HCT116 (cell line): Measurements from ENCODE around the gene PBX3. TPM values are rescaled to one million over a fixed set of nuclear protein-coding genes. Genes with fewer than 3 reads are reported as not detected.

Experiments used
- ATAC-seq: fragments of 200-7000 bp; cut with Tn5 transposase; 2 replicates; pipeline ENCODE4 v1.9.1; 2020; ENCODE audit warnings: mild to moderate bottlenecking, moderate library complexity
- BruUV-seq: library from RNA; stranded (reverse); fragments of 400-500 nt; replicated peaks from 2 replicates; lab custom pipeline; 2021; lab: Mats Ljungman, UMichigan
- CTCF ChIA-PET: fragments of 300-600 bp; sonication (Branson Sonifier 250); formaldehyde crosslinking; loops from one replicate; lab custom pipeline; 2021; ENCODE audit warnings: antibody characterized with exemption; lab: Charles Lee
- POLR2A ChIA-PET: fragments of 300-600, 350-600 bp; sonication (Branson Sonifier 250); formaldehyde crosslinking; loops from one replicate; lab custom pipeline; 2021; ENCODE audit warnings: antibody characterized with exemption; lab: Charles Lee
- RAD21 ChIA-PET, 2 experiments: fragments of 300-600 bp; sonication (Branson Sonifier 250); formaldehyde crosslinking; loops; one replicate each; lab custom pipeline; 2023; ENCODE audit warnings: low total read pairs in 2 of 2; ENCODE audit not compliant: uncharacterized antibody in 2 of 2, unreplicated experiment in 2 of 2, low non-redundant PET in 1 of 2; lab: Charles Lee
- DNase-seq: peaks from one replicate; pipeline ENCODE4 v3.0.0-alpha.2; 2010; ENCODE audit warnings: low read depth, low spot score
- H2AFZ ChIP-seq: fragments of 200-600 bp; shearing (Covaris generic), sonication (generic); 2 replicates; pipeline ENCODE4 v1.6.1; 2017; ENCODE audit warnings: low read depth, mixed run types, mixed read lengths, antibody characterized with exemption, low read length; ENCODE audit not compliant: poor library complexity, severe bottlenecking
- H3K27ac ChIP-seq: 2 replicates; pipeline ENCODE4 v1.5.1; 2012; ENCODE audit warnings: low read depth, low read length
- H3K27me3 ChIP-seq: fragments of 200-600 bp; sonication (generic); 2 replicates; pipeline ENCODE4 v1.6.1; 2016; ENCODE audit warnings: mixed run types, low read length, mixed read lengths; ENCODE audit not compliant: insufficient read depth
- H3K36me3 ChIP-seq, 2 experiments: fragments of 200-500 bp in 1 of 2; fragments of 200-600 bp in 1 of 2; sonication (Bioruptor generic) in 1 of 2; sonication (generic) in 1 of 2; 2 replicates each; pipeline versions ENCODE4 v1.5.1 to v1.6.1; 2014 to 2016; ENCODE audit warnings: low read length in 2 of 2, inconsistent platforms in 1 of 2, mixed read lengths in 1 of 2, mixed run types in 1 of 2; ENCODE audit not compliant: insufficient read depth in 2 of 2, control insufficient read depth in 1 of 2
- H3K4me1 ChIP-seq, 2 experiments: fragments of 200-600 bp in 1 of 2; sonication (generic) in 1 of 2; 2 replicates each; pipeline versions ENCODE4 v1.5.1 to v1.6.1; 2012 to 2017; ENCODE audit warnings: low read length in 2 of 2, inconsistent platforms in 1 of 2, mild to moderate bottlenecking in 1 of 2, mixed read lengths in 1 of 2, mixed run types in 1 of 2, moderate library complexity in 1 of 2; ENCODE audit not compliant: insufficient read depth in 2 of 2, control insufficient read depth in 1 of 2
- H3K4me2 ChIP-seq: fragments of 200-600 bp; sonication (generic); 2 replicates; pipeline ENCODE4 v1.6.1; 2017; ENCODE audit warnings: mixed run types, low read length, mixed read lengths
- H3K4me3 ChIP-seq, 2 experiments: fragments of 200-600 bp in 1 of 2; sonication (generic) in 1 of 2; replicated peaks in 1 of 2; 2 replicates each; pipeline ENCODE4 v1.5.1; 2011 to 2016; ENCODE audit warnings: low read length in 2 of 2, control low read depth in 1 of 2, low read depth in 1 of 2, mild to moderate bottlenecking in 1 of 2, mixed read lengths in 1 of 2, mixed run types in 1 of 2
- H3K79me2 ChIP-seq: fragments of 200-600 bp; sonication (generic); 2 replicates; pipeline ENCODE4 v1.6.1; 2017; ENCODE audit warnings: mild to moderate bottlenecking, mixed run types, low read length, moderate library complexity, mixed read lengths; ENCODE audit not compliant: insufficient read depth
- H3K9ac ChIP-seq: fragments of 200-600 bp; sonication (generic); 2 replicates; pipeline ENCODE4 v1.6.1; 2016; ENCODE audit warnings: low read length, mixed read lengths
- H3K9me2 ChIP-seq: fragments of 200-600 bp; sonication (generic), shearing (Covaris generic); 2 replicates; pipeline ENCODE4 v1.6.1; 2017; ENCODE audit warnings: mixed run types, mild to moderate bottlenecking, moderate library complexity; ENCODE audit not compliant: insufficient read depth
- H3K9me3 ChIP-seq, 2 experiments: fragments of 200-500 bp in 1 of 2; fragments of 200-600 bp in 1 of 2; sonication (Bioruptor generic) in 1 of 2; sonication (generic) in 1 of 2; 2 replicates each; pipeline ENCODE4 v1.6.1; 2014 to 2017; ENCODE audit warnings: low read length in 2 of 2, mixed read lengths in 2 of 2, inconsistent platforms in 1 of 2, low read depth in 1 of 2, mild to moderate bottlenecking in 1 of 2, mixed run types in 1 of 2, moderate library complexity in 1 of 2; ENCODE audit not compliant: control insufficient read depth in 1 of 2, insufficient read depth in 1 of 2
- H4K20me1 ChIP-seq: fragments of 200-600 bp; sonication (generic), shearing (Covaris generic); 2 replicates; pipeline ENCODE4 v1.6.1; 2017; ENCODE audit warnings: mixed run types, mild to moderate bottlenecking, moderate library complexity; ENCODE audit not compliant: insufficient read depth
- CBX3 ChIP-seq: IDR thresholded peaks from 2 replicates; pipeline ENCODE4 v1.6.1; 2012; ENCODE audit warnings: low read depth
- CEBPB ChIP-seq: IDR thresholded peaks from 2 replicates; pipeline ENCODE4 v1.6.1; 2012; ENCODE audit warnings: low read depth
- EGR1 ChIP-seq: IDR thresholded peaks from 2 replicates; pipeline ENCODE4 v1.6.1; 2012; ENCODE audit warnings: low read depth
- ELF1 ChIP-seq: IDR thresholded peaks from 2 replicates; pipeline ENCODE4 v1.6.1; 2012; ENCODE audit warnings: low read depth, borderline replicate concordance
- EZH2 ChIP-seq: fragments of 200-600 bp; sonication (generic); IDR thresholded peaks from 2 replicates; pipeline ENCODE4 v1.6.1; 2017; ENCODE audit warnings: antibody characterized with exemption, mixed run types
- EZH2phosphoT487 ChIP-seq: fragments of 200-600 bp; IDR thresholded peaks from 2 replicates; pipeline ENCODE4 v1.6.1; 2018; ENCODE audit warnings: antibody characterized with exemption, borderline replicate concordance
- FOSL1 ChIP-seq: IDR thresholded peaks from 2 replicates; pipeline ENCODE4 v1.6.1; 2012; ENCODE audit warnings: low read depth
- JUND ChIP-seq: IDR thresholded peaks from 2 replicates; pipeline ENCODE4 v1.6.1; 2012
- POLR2A ChIP-seq: IDR thresholded peaks from 2 replicates; pipeline ENCODE4 v1.7.0; 2011; ENCODE audit warnings: borderline replicate concordance; ENCODE audit not compliant: insufficient read depth, insufficient read length; ENCODE audit errors: extremely low read depth
- RAD21 ChIP-seq: IDR thresholded peaks from 2 replicates; pipeline ENCODE4 v1.6.1; 2012; ENCODE audit warnings: low read depth, mild to moderate bottlenecking
- SP1 ChIP-seq: IDR thresholded peaks from 2 replicates; pipeline ENCODE4 v1.6.1; 2012; ENCODE audit warnings: low read depth
- SRF ChIP-seq: IDR thresholded peaks from 2 replicates; pipeline ENCODE4 v1.6.1; 2012; ENCODE audit warnings: low read depth
- TCF7L2 ChIP-seq: IDR thresholded peaks from 2 replicates; pipeline ENCODE4 v1.7.0; 2011; ENCODE audit warnings: borderline replicate concordance, inconsistent platforms; ENCODE audit not compliant: insufficient read depth, insufficient read length; ENCODE audit errors: extremely low read depth
- YY1 ChIP-seq: IDR thresholded peaks from 2 replicates; pipeline ENCODE4 v1.6.1; 2011; ENCODE audit warnings: low read length, low read depth, moderate library complexity, mild to moderate bottlenecking; ENCODE audit not compliant: insufficient replicate concordance; ENCODE audit errors: extremely low read depth
- ZFX ChIP-seq: fragments of 450-650 bp; IDR thresholded peaks from 2 replicates; pipeline ENCODE4 v1.6.1; 2017
- ZNF274 ChIP-seq: fragments of 200-500 bp; sonication (Bioruptor generic); IDR thresholded peaks from 2 replicates; pipeline ENCODE4 v1.6.1; 2014; ENCODE audit warnings: mild to moderate bottlenecking, low read depth, low read length, inconsistent platforms
- intact Hi-C: fragments of 100-400 bp; cut with micrococcal nuclease; formaldehyde crosslinking; loops from 2 replicates; pipeline ENCODE4 v1.10.0; 2022
- total RNA-seq: library from RNA; stranded (reverse); gene quantifications from one replicate; pipeline ENCODE4 v1.2.1, GENCODE V29; 2021; ENCODE audit not compliant: unreplicated experiment
- TF ChIP-seq, protein P1 (sequence below): IDR thresholded peaks from 2 replicates; pipeline ENCODE4 v1.6.1; 2012
- TF ChIP-seq, protein P2 (sequence below), 3 experiments: fragments of 200-600 bp in 1 of 3; sonication (generic) in 1 of 3; IDR thresholded peaks in 2 of 3; conservative IDR thresholded peaks in 1 of 3; 2 replicates each; pipeline ENCODE4 v1.5.1; 2012 to 2017; ENCODE audit warnings: low read depth in 2 of 3, low read length in 2 of 3, antibody characterized with exemption in 1 of 3, borderline replicate concordance in 1 of 3, control low read depth in 1 of 3, mild to moderate bottlenecking in 1 of 3, mixed read lengths in 1 of 3, mixed run types in 1 of 3, moderate library complexity in 1 of 3; ENCODE audit not compliant: insufficient read depth in 1 of 3
- TF ChIP-seq, protein P3 (sequence below): IDR thresholded peaks from 2 replicates; pipeline ENCODE4 v1.6.1; 2011; ENCODE audit warnings: mild to moderate bottlenecking, low read length, moderate library complexity; ENCODE audit not compliant: insufficient replicate concordance; ENCODE audit errors: extremely low read depth

PBX3 gene
- total RNA-seq, 1 experiment from 2014 or later, result 13.5 TPM

DNA sequence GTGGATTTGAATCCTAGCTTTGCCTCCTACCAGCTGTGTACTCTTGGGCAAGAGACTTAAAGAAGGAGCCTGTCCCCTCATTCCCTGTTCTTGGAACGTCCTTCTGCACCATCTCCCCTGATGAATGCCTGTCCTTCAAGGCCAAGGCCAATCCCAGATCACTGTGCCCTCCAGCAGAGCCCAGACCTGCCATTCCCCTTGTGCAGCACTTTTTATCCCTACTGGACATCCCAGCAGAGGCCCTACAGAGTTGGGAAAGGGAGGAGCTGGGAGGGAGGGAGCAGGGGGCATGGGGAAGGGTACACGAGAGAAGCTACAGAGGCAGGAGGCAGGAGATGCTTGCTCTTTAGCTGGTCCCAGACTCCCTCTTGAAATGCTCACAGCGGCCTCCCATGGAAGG lies 223.9 kb downstream of the PBX3 start (continued):
- TF ChIP-seq ZNF274, result no peak
- TF ChIP-seq EZH2, result no peak
- TF ChIP-seq TCF7L2, result no peak
- no peak for TF ChIP-seq POLR2A
- no peak for TF ChIP-seq YY1
- TF ChIP-seq, protein P1, sequence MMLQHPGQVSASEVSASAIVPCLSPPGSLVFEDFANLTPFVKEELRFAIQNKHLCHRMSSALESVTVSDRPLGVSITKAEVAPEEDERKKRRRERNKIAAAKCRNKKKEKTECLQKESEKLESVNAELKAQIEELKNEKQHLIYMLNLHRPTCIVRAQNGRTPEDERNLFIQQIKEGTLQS, result no peak
- no peak for TF ChIP-seq JUND

DNA sequence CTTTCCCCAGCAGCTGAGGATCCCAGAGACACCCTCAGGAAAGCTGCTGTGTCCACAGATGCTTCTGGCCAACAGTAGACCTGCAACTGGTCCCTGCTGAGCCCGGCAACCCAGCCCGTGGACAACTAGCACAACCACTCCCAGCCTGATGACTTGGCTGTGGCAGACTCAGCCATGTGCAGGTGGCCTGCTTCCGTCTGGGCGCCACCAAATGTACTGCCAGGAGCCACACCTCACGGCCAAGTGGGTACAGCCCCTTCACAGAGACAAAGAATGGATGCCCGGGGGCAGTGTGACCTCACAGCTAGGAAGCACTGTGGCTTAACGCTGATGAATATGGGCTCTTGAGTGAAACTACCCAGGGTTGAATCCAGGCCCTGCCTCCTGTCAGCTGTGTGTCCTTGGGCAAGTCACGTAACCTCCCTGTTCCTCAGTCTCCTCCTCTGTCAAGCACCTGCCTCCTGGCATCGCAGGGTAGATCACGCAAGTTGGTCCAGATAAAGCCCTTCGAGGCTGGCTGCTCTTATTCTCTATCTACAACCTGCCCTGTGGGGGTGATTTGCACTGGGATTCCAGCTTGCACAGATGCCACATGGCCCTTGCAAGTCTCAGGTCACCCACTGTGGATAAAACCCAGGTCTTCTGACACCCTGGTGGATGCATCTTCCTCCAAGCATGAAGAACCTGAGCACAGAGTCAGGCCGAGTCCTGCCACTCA lies 225.0 kb downstream of the PBX3 start:
- ChIA-PET RAD21 (no interaction called here), CTCF (no interaction called here), POLR2A (no interaction called here)
- no peak overlapping the region for H3K27ac ChIP-seq
- no peak overlapping the region for H3K9ac ChIP-seq
- H3K4me2 ChIP-seq, result no peak overlapping the region
- no peak for ATAC-seq
- no peaks in the 10 kb centered on the region for H3K27me3 ChIP-seq
- H3K4me1 ChIP-seq, result no peaks in the 10 kb centered on the region
- no peaks in the 10 kb centered on the region for H3K9me2 ChIP-seq
- no peaks in the 10 kb centered on the region for H3K79me2 ChIP-seq
- H4K20me1 ChIP-seq, result no peaks in the 10 kb centered on the region
- TF ChIP-seq, protein P2, sequence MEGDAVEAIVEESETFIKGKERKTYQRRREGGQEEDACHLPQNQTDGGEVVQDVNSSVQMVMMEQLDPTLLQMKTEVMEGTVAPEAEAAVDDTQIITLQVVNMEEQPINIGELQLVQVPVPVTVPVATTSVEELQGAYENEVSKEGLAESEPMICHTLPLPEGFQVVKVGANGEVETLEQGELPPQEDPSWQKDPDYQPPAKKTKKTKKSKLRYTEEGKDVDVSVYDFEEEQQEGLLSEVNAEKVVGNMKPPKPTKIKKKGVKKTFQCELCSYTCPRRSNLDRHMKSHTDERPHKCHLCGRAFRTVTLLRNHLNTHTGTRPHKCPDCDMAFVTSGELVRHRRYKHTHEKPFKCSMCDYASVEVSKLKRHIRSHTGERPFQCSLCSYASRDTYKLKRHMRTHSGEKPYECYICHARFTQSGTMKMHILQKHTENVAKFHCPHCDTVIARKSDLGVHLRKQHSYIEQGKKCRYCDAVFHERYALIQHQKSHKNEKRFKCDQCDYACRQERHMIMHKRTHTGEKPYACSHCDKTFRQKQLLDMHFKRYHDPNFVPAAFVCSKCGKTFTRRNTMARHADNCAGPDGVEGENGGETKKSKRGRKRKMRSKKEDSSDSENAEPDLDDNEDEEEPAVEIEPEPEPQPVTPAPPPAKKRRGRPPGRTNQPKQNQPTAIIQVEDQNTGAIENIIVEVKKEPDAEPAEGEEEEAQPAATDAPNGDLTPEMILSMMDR (IDR thresholded peaks at IDR 0.05 in 2 of 3, conservative IDR thresholded peaks at IDR 0.05 in 1 of 3; ENCODE audit: borderline replicate concordance in 1 of 3, insufficient read depth in 1 of 3, low read depth in 2 of 3, low read length in 2 of 3), result no peak
- TF ChIP-seq RAD21 (no peak), ZNF274 (no peak), ELF1 (no peak), TCF7L2 (no peak), SRF (no peak), FOSL1 (no peak), EGR1 (no peak), SP1 (no peak), JUND (no peak), CBX3 (no peak), ZFX (no peak), EZH2phosphoT487 (no peak), CEBPB (no peak), POLR2A (no peak), EZH2 (no peak)
- TF ChIP-seq, protein P1, result no peak
- TF ChIP-seq, protein P3, sequence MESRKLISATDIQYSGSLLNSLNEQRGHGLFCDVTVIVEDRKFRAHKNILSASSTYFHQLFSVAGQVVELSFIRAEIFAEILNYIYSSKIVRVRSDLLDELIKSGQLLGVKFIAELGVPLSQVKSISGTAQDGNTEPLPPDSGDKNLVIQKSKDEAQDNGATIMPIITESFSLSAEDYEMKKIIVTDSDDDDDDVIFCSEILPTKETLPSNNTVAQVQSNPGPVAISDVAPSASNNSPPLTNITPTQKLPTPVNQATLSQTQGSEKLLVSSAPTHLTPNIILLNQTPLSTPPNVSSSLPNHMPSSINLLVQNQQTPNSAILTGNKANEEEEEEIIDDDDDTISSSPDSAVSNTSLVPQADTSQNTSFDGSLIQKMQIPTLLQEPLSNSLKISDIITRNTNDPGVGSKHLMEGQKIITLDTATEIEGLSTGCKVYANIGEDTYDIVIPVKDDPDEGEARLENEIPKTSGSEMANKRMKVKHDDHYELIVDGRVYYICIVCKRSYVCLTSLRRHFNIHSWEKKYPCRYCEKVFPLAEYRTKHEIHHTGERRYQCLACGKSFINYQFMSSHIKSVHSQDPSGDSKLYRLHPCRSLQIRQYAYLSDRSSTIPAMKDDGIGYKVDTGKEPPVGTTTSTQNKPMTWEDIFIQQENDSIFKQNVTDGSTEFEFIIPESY, result no peak
- TF ChIP-seq, all 23 proteins: peak for 0
- no peaks in the 10 kb centered on the region for H3K36me3 ChIP-seq
- DNase-seq, result no peak
- H3K9me3 ChIP-seq, result no peaks in the 10 kb centered on the region; a peak in 1 of 4 replicates
- H2AFZ ChIP-seq, result no peak overlapping the region
- no peak overlapping the region for H3K4me3 ChIP-seq
- intact Hi-C loops, result no loop called here
- BruUV-seq, result no TSS peak
